Measurements from ENCODE around the gene VAMP5.
A peak's percentile ranks its signal among the peaks of the same experiment; 100 is the strongest.
"Not testable (repeated sequence)": the region's sequence is repeated elsewhere in the genome, so short reads cannot be mapped to it uniquely, and the experiment has no call there.

VAMP5 gene

DNA sequence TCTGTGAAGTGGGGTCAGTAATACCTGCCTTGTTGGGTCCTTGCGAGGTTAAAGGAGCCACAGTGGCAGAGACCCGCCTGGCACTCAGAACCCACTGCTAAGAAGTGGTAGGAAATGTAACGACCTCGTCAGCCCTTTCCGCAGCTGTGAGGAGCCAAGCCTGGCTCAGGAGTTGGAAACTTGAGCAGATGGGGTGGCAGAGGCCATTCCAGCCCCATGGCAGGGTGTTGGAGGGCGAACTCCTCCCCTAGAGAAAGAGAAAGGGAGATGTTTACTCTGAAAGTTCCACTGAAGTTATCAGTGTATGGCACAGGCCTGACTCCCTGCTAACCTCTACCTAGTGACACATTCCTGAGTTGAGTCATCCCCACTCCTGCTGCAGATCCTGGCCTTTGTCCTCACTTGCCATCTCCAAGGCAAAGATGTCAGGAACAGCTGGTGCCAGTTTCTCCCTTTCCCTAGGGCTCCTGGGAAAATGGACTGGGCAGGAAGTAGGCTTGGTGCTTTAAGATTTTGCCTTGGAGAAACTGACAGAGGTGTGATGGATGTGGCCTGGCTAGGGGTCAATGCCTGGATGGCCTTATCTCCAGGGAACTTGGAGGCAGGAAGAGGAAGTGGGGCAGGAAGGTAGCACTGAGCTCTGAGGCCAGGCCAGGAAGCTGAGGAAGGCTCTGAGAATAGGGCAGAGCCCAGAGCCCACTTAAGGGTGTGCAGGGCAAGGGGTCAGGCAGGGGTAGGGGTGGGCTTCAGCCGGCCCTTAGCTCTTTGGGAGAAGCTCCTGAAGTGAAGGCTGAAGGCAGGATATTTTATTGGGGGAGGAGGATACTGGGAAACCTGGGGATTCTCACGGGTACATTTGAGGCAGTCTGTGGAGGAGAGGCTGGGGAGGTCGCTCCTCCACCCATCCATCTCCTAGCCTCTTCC is 888 bp downstream of the VAMP5 start:
- no peak for DNase-seq

DNA sequence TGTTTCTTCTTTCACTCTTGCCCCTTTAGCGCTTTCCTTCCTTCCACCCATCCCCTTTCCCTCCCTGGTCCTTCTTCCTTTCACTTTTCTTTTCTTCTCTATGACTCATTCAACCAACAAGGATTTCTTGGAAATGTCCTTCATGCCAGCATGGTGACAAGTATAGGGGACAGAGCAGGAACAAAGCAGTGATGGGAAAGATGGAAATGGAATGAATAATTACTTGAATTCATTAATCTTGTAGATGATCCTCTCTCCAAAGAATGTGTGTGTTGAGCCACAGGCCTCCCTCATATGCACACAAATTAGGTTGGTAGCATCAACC is 1.5 kb downstream of the VAMP5 start:
- DNase-seq = no peak

DNA sequence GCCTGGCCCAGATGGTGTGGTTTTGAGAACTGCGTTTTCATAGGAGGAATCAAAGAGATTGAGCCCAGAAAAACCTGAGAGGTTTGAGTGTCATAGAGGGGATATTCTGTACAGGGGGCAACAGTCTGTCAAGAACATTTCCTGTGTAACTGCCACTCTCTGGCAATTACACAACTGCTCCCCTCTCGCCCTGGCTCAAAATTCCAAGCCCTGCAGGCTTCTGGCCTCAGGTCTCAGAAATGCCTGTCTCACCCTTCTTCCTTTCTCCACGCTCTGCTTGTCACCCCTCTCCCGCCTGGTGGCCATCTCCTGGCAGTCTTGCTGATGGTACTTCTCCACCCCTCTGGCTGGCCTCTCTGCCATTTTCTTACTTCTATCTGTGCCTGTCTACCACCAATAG is 4.0 kb downstream of the VAMP5 start:
- DNase-seq = peak; percentile 62

DNA sequence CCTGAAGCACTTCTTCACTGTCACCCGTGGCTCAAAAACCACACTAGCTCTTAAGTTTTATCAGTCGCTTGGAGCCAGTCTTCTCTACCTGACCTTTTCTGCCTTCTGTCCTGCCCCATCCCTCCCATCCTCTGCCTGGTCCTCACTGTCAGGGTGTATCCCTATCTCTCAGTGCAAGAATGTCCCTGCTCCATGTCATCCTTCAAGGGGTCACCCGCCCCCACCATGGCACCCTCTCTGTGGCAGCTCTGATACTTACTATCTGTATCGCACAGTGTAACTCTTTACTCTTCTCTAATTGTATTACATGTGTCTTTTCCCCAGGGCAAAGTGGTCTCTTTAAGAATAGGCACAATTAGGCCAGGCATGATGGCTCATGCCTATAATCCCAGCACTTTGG is 4.4 kb downstream of the VAMP5 start:
- no peak for DNase-seq

DNA sequence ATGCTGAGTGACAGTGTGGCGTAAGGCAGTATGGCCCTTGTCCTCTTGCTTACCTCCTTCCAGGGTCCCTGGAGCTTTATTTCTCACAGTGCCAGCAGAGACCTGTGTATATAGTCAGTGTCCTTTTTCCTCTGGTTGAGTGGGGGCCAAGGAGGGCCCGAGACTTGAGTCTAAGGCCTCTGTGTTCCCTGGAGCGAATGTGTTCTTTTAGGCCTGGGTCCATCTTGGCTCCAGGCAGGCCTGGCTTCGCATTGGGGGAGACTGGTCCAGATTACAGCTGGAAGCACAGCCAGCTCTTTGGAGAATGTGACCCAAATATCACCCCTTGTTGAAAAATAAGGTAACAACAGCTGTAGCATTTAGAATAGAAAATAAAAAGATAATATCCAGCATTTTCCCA is 5.0 kb downstream of the VAMP5 start:
- no peak for DNase-seq

DNA sequence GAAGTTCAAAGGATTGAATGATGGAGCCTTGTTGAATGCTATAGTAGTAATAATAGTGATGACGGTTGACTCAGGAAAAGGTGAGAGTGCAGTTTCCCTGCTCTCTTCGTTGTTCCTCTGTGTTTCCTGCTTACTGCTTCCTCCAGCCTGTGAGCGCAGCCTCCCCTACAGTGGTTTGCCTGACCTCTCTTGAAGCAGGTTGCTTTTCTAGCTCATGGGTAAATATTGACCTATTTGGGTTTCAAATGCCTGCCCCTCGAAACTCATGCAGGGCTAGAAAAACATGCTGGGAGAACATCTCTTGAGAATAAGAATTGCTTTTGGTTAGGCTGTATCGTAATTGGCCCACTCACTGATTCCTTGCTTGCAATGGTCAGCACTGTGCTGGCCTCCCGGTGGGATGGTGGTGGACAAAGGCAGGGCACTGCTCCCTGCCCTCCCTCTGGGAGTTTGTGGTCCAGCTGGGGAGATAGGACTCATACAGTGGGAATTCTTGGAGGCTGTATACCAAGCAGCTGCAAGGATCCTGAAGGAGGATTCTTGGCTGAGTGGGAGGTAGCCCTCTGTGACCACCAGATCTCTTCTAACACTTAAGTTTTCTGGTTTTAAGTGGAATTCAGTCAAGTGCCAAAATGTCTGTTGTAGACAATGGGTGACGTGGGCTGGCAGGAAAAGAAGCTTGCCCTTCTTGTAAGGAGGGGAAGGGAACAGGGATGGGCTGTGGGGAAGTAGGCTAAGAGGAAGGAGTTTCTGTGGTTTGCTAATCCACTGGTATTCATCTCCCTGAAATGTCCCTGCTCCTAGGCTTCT is 6.0 kb downstream of the VAMP5 start:
- no peak for DNase-seq

DNA sequence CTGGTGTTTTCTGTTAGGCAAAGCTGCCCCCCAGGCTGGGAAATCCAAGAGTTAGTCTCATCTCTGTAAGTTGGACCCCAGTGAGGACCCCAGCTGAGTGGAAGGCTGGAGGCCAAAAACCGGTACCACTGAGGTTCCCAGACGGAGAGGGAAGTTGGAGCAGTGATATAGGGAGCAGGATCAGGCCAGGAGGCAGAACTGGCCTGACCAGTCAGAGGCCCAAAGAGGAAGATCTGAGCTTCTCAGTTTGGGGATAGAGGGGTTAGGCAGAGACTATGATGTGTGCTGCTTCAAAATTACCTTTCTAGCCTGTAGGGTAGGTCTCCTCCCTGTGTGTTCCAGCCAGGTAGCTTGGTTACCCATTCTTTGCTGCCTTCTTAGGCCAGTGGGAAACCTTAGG is 6.7 kb downstream of the VAMP5 start:
- no peak for DNase-seq

DNA sequence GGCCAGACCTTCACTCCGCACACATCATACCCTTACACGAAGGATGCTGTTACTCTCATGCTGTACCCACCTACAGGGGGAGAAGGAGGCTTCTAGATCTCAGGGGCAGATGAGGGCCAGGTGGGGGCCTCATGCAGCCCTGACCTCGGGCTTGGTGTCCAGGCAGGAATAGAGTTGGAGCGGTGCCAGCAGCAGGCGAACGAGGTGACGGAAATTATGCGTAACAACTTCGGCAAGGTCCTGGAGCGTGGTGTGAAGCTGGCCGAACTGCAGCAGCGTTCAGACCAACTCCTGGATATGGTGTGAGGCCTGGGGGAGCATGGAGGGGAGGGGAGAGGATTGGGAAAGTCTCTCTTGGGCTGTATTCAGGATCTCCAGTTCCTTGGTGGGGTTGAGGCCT is 7.3 kb downstream of the VAMP5 start:
- no peak for DNase-seq

DNA sequence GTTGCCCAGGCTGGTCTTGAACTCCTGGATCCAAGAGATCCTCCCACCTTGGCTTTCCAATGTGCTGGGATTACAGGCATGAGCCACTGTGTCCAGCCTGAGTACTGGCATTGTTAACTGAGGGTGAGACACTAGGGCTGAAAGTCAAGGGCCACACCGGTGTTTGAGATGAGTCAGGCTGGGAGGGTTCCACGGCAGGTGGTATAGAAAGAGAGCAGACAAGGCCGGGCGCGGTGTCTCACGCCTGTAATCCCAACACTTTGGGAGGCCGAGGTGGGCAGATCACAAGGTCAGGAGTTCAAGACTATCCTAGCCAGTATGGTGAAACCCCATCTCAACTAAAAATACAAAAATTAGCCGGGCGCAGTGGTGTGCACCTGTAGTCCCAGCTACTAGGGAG is 8.1 kb downstream of the VAMP5 start:
- DNase-seq = not testable (repeated sequence)

DNA sequence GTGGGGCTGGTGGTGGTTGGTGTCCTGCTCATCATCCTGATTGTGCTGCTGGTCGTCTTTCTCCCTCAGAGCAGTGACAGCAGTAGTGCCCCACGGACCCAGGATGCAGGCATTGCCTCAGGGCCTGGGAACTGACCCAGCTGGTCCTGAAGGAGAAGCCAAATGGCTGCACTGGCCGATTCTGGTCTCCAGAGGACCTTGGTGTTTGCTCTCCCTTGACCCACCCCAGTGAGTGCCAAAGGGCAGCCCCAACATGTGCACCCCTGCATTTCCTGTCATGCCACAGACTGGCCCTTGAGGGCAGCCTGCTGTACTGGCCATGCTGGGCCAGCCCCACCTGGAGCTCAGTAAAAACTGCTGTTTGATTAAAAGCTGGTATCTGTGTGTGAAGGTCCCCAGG is 8.8 kb downstream of the VAMP5 start:
- no peak for DNase-seq

DNA sequence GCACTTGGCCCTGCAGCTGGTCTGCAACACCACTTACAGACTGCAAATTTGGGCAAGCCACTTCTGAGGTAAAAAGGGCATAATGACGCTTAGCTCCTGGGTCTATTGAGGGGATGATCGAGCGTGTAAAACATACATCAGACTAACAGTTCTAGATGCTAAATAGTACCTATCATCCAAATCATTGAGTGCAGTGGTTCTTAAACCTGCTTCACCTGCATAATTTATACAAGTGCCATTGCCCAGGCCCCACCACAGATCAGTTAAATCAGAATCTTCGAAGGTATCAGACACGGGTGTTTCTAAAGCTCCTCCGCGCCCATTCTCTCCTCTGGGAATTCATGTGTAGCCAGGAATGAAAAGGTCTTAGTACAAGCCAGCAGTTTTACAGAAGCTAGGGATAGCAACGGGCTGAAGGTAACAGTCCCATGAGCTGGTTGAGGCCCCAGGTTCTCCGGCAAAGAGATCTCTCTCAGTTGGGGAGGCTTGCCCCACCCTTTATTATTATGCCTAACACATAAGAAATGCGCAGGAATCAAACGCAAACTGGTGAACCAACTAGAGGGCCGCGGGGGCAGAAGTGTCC is 10.6 kb downstream of the VAMP5 start:
- DNase-seq = no peak

DNA sequence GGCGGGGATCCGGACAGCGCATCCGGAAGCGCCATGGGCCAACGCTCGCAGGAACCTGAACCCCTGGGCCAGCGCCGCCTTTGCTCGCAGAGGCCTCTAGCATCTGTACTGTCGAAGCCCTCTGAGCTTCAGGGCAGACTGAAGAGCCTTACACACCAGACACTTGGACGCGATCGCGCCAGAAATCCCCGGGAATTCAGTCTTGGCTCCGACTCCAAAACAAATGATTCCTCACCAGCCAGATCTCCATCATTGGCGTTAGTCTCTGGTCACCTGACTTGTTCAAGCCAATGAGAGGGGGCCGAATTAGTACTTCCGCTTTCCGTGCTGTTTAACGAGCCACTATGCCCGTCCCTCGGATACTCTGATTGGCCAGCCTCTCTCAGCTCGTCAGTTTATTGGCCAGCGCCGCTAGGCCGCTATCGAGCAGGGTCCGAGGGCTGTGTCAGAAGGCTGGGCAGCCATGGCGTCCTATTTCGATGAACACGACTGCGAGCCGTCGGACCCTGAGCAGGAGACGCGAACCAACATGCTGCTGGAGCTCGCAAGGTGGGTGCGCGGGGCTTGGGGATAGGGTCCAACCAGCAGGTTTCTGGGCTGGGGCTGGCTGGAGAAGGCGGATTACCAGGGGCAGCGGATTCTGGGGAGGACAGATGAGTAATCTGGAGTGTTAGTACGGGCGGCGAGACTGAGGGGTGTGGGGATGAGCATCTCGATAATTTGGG is 11.2 kb downstream of the VAMP5 start, which contains the start of gene RNF181:
TSS of gene RNF181 (plus strand) at position 445 of the 725 bp plus-strand sequence. CDS start at position 464, 19 bp downstream.
- peak; percentile 99 for DNase-seq

DNA sequence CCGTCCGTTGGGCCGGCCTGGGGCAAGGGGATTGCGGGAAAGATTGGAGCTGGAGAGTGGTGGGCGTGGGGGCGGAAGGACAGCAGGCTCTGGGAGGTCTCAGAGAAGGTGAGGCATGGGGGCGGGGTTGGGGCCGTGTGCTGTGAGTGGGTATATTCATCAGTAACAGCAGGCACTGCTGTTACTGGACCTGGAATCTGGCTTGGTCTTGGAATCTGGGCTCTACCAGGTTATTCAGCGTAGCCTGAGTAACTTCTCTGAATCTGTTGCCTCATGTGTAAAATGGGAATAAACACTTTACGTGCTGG is 11.7 kb downstream of the VAMP5 start:
- no peak for DNase-seq

DNA sequence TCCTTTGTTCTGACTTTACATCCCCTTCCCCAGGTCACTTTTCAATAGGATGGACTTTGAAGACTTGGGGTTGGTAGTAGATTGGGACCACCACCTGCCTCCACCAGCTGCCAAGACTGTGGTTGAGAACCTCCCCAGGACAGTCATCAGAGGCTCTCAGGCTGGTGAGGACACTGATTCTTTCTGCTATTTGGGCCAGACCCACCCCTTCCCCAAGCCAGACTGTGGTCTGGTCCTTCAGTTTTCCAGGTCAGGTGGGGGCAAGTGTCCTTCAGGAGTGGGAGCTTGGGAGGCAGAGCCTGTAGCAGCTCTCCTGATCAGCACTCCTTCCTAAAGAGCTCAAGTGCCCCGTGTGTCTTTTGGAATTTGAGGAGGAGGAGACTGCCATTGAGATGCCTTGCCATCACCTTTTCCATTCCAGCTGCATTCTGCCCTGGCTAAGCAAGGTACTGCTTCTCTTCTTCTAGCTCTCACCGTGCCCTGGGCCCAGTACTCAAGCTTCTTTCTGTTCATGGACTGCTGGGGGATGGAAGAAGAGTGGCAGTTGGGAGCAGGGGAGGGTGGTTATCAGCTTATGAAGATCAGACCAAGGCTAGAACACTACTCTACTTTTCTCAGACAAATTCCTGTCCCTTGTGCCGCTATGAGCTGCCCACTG is 12.4 kb downstream of the VAMP5 start:
- DNase-seq = no peak

DNA sequence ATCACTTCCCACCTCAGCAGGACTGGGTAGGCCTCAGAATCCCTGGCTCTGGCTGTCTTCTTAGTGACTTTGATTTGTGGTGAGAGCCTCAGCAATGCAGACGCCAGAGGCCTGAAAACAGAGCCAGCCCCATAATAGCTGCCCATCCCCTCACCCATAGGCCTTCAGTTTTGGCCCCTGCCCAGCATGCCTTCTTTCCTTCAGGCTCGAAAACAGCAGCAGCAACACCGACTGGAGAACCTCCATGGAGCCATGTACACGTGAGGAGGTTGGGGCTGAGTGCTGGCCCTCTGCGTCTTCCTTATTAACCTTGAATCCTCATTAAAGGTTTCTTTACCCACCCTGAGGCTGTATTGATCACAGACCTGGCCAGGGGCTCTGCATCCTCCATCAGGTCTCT is 13.0 kb downstream of the VAMP5 start:
- no peak for DNase-seq

DNA sequence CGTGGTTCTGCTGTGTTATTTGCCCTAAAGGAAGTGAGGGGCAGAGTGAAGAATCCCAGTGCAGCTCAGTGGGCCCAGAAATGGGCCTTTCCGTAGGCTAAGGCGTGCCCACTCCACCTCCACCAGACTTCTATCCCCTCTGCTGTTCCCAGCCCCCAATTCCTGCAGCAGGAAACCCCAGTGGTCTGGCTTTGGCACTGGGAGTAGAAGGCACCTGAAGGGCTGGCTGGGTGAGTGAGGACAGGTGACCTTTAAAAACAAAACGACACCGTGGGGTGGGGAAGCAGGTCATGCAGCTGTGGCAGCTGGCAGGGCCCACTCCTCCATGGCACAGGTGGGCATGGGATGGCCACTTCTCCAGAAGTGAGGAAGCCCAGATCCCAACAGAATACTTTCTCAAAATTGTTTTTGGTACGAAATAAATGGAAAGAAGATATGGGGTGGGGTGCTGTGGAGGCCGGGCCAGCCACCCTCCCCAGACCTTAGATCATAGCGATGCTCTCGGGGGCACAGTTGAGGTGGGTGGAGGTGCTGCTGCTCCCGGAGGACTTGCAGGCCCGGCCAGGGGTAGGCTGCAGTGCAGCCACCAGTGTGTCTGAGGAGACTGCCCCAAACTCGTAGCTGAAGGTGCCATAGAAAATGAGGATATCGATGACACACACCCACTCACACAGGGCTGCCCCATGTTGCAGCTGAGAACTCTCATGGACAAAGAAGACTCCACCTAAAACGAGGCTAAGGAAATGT is 14.5 kb downstream of the VAMP5 start:
- DNase-seq = no peak

DNA sequence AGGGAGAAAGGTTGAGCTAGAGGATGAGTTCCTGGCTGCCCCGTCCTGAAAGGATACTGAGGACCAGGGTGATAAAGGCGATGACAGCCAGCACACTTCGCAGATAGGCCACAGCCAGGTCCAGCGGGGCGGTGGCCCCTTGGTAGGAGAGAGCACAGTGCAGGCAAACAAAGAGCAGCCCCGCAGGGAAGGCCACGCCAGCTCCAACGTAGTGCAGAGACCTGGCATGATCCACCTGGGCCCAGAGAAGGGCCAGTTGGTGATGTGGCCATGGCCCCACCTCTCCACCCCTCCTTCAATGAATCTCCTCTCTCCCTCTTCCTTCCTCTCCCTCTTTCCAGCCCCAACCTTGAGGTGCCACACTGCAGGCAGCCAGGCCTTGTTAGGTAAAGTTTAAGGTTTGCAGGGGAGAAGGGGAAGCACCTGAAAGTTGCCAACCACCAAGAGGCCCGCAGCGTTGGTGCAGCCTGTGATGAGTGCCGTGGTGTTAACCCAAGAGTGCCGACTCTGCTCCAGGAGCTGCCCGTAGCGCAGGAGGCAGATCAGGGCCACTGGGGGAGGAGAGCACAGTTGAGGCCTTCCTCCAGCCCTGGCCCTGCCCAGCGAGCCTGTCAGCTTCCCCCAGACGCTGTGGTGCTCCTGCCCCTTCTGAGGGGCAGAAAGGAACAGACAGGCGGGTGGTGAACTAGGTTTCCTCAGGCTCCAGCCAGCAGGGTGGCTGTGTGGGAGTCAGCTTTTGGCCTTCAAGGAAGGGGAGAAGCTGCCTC is 15.4 kb downstream of the VAMP5 start:
- DNase-seq = no peak

DNA sequence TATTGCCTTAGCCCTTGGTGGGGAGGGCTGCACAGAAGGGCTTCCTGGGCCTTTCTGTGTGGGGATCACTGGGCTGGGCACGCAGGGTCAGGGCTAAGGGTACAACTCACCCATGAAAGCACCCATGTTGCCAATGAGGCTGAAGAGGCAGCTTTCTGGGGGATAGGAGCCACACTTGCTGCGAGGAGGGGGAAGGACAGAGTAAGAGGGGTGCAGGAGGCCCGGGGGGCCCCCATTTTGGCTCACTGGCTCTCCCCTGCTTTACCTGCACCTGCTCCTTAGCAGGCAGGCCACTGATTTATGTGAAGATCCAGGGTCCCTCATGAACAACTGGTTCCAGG is 16.0 kb downstream of the VAMP5 start:
- no peak for DNase-seq

DNA sequence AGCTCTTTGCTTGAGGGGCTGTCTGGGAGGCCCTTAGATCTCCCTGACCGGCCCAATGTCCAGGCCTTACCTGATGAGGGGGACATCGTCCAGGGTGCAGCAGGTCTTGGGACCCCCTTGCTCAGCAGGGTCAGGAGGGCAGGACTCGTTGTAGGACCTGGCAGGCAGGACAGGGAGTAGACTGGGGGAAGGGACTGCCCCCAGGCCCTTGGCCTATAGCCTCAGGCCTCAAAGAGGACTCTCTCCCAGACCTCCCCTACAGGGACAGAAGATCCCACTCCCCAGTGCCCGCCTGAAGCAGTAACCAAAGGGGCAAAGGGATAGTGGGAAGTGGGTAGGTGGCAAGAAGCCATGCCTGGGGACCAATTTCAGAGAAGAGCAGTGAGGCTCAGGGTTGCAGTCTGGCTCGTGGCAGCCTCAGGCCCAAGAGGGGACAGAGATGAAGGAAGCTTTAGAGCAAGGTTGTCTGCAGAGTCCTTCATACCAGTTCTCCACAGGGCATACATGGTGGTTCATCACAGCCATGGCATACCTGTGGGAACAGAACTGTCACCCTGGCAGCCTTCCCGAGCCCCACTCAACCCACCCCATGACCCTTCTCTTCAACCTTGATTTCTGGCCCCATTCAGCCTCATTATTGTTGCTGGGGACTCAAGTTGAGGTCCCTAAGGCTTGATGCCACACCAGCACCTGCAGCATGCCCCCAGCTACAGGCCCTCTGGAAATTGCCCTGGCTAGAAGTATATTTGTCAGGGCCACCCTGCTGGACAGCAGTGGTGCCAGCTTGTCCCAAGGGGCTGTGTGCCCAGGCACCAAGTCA is 16.9 kb downstream of the VAMP5 start:
- DNase-seq = no peak

DNA sequence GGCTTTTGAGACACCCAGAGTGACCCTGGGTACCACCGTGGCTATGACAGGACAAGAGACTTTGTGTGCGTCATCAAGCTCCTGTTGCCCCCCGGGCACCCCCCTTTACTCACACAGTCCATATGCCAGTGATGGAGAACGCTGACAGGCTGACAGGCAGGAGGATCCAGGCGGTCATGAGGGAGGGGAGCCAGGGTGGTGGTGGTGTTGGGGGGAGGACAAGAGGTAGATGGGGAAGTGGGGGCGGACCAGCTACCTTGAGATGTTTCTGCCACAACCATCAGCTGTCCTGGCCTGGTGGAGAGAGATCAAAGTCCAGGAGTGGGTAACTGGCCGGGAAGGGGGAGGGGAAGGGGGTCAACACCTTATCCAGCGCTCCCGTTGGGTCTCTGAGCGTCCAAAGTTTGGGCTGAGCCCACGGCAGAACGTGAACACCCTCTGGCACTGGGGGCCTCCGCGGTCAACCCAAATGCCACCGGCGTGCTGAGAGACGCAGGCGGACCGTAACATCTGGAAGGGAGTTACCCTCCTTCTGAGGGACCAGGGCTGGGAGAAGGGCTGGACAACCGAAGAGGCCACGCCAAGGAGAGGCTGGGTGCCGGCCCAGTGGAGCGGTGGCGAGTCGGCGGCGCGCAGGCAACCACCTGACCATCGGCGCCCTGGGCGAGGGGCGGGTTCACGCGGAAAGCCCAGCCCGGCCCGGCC is 17.7 kb downstream of the VAMP5 start:
- no peak for DNase-seq

Measured in hematopoietic multipotent progenitor cell treated with erythropoietin and hydrocortisone succinate and interleukin-3 and kit ligand, for 4 days (in vitro differentiated cells).